A673 (cell line): ENCODE results near the gene GEMIN4.

Experiments used
- EZH2 ChIP-seq: fragments of 200-600 bp; sonication (generic); IDR thresholded peaks from 2 replicates; pipeline ENCODE4 v1.6.1; 2017; ENCODE audit warnings: borderline replicate concordance, low read depth, mild to moderate bottlenecking, mixed read lengths, antibody characterized with exemption, low read length; ENCODE audit not compliant: poor library complexity, severe bottlenecking
- TF ChIP-seq, protein P1 (sequence below): fragments of 300-800, 200-600 bp; sonication (generic); conservative IDR thresholded peaks from 2 replicates; pipeline ENCODE4 v1.5.1; 2017; ENCODE audit warnings: low read depth, mild to moderate bottlenecking, antibody characterized with exemption, low read length, moderate library complexity, mixed read lengths

DNA sequence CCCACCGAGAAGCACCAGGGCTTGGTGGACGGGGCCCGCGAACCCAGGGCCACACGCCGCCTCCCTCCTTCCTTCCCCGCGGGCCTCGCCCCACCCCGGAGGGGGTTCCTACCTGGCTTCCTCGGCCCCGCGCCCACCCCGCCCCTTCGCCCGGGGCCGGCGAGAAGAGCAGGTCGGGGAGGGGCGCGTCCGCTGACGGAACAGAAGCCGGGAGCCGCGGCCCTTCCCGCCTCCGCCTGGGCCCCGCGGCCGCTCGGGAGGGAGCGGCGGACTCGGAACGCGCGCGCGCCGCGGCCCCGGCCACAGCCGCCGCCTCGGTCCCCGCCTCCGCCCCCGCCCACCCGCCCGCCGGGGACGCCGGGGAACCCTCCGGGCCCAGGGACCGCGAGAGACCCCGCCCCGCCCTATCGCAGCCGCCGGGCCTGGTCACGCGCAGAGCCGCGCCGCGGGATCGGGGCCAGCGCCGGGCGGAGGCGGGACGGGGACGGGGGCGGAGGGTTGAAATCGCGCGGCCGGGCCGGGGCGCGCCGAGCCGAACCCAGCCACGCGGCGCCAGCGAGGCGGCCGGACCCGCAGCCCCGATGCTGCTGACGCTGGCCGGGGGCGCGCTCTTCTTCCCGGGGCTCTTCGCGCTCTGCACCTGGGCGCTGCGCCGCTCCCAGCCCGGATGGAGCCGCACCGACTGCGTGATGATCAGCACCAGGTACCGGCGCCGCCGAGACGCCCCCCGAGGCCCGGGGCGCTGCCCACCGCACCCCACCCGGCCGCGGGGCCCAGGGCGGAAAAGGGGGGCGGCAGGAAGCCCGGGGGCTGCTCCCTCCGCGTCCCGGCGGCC, 19.8 kb downstream of the GEMIN4 start, which contains the start of gene TLCD3A:
- TF ChIP-seq, protein P1, sequence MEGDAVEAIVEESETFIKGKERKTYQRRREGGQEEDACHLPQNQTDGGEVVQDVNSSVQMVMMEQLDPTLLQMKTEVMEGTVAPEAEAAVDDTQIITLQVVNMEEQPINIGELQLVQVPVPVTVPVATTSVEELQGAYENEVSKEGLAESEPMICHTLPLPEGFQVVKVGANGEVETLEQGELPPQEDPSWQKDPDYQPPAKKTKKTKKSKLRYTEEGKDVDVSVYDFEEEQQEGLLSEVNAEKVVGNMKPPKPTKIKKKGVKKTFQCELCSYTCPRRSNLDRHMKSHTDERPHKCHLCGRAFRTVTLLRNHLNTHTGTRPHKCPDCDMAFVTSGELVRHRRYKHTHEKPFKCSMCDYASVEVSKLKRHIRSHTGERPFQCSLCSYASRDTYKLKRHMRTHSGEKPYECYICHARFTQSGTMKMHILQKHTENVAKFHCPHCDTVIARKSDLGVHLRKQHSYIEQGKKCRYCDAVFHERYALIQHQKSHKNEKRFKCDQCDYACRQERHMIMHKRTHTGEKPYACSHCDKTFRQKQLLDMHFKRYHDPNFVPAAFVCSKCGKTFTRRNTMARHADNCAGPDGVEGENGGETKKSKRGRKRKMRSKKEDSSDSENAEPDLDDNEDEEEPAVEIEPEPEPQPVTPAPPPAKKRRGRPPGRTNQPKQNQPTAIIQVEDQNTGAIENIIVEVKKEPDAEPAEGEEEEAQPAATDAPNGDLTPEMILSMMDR = no peak
- TF ChIP-seq EZH2 = no peak
